ENCODE results near the gene TMEM218. TPM values are rescaled to one million over a fixed set of nuclear protein-coding genes. Genes with fewer than 3 reads are reported as not detected.
A peak's percentile ranks its signal among the peaks of the same experiment; 100 is the strongest.

Gene TMEM218
- total RNA-seq (26.3 TPM), polyA plus RNA-seq (ENCODE audit: insufficient read depth in 1 of 8, insufficient read length in 8 of 8, low replicate concordance in 1 of 8) (10 to 100 TPM; 22.3 to 27.1 (median 26.4) TPM)
- long read RNA-seq, donor 1, result 0 reads
- long read RNA-seq, donor 2, result 0 reads
- long read RNA-seq, donor 3, partial matches to known transcripts, result 0 of 1 reads
- long read RNA-seq, donor 3, other reads (novel, unspliced or antisense), result 0 of 1 reads
- long read RNA-seq, donor 4, partial matches to known transcripts, result 0 of 1 reads
- long read RNA-seq, donor 4, other reads (novel, unspliced or antisense), result 0 of 1 reads
- long read RNA-seq, donor 5, full-length matches to known transcripts, result 10 of 15 reads
- long read RNA-seq, donor 5, partial matches to known transcripts, result 0 of 15 reads
- long read RNA-seq, donor 5, other reads (novel, unspliced or antisense), result 5 of 15 reads
- long read RNA-seq, donor 6, full-length matches to known transcripts, result 3 of 3 reads
- long read RNA-seq, donor 6, partial matches to known transcripts, result 0 of 3 reads
- long read RNA-seq, donor 6, other reads (novel, unspliced or antisense), result 0 of 3 reads
- long read RNA-seq, donor 7, full-length matches to known transcripts, result 1 of 1 reads
- long read RNA-seq, donor 7, partial matches to known transcripts, result 0 of 1 reads
- long read RNA-seq, donor 7, other reads (novel, unspliced or antisense), result 0 of 1 reads
- long read RNA-seq, donor 8, result 0 reads
- long read RNA-seq, donor 9, partial matches to known transcripts, result 0 of 1 reads
- long read RNA-seq, donor 9, other reads (novel, unspliced or antisense), result 0 of 1 reads
- long read RNA-seq, donor 10, full-length matches to known transcripts, result 3 of 3 reads
- long read RNA-seq, donor 10, partial matches to known transcripts, result 0 of 3 reads
- long read RNA-seq, donor 10, other reads (novel, unspliced or antisense), result 0 of 3 reads
- long read RNA-seq, donor 11, partial matches to known transcripts, result 0 of 2 reads
- long read RNA-seq, donor 11, other reads (novel, unspliced or antisense), result 0 of 2 reads

DNA sequence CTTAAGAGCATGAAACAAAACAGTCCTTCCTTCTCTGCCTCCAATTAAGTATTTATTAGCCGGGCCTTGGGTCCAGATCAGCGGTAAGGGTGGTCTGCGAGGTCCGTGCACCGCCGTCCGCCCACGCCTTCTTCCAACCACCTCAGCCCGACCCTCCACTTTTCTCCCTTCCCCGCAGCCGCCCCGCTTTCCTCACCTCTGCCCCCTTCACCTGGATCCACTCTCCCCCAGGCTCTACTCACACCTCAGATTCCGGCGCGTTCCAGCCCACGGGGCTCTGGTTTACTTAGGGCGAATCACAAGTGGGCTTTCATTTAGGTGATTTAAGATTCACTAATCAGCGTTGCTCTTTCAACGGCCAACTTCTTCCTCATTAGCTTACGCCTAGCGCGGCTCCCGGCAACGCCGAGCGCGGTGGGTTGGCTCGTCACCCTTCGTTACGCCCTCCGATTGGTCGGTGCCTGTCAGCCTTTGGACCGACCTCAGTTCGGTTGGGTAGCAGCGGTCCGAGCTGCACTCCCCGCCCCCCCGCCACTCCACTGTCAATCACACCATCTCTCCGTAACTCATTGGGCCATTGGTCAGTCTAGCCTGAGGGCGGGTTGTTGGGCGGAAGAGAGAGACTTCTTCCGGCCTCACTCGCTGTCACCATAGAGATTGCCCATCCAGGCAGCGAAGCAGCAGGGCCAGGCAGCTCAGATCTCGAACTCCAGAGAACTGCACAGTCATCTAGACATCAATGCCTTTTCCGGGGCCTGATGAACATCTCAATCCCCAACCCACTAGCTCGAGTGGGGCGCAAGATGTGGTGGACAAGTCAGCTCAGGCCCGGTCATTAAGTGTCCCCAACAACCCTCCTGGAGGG, at the start of gene TMEM218:
TSS of gene TMEM218 (minus strand) at position 284 of the 865 bp plus-strand sequence. CDS start 9,385 bp downstream, outside the sequence.
- H3K36me3 ChIP-seq (ENCODE audit: control insufficient read depth, insufficient read depth, low read length), result no peaks in the 10 kb centered on the region
- peaks cover 12% of the 10 kb centered on the region for H3K4me1 ChIP-seq (ENCODE audit: control insufficient read depth, insufficient read depth, low read length)
- peak within 1 kb of the TSS; percentile 96 for H3K4me3 ChIP-seq (ENCODE audit: low read length)
- peak within 1 kb of the TSS; percentile 90 for H3K27ac ChIP-seq (ENCODE audit: low read length)
- 0% methylated on average over 24 of the region's 49 CpGs for WGBS (ENCODE audit: insufficient coverage)
- DNase-seq, result peak; percentile 99
- H3K27me3 ChIP-seq (ENCODE audit: control insufficient read depth, insufficient read depth, low read length), result peaks cover 11% of the 10 kb centered on the region
- H3K9me3 ChIP-seq (replicated peaks; ENCODE audit: control insufficient read depth, low read depth, low read length), result no peaks in the 10 kb centered on the region

DNA sequence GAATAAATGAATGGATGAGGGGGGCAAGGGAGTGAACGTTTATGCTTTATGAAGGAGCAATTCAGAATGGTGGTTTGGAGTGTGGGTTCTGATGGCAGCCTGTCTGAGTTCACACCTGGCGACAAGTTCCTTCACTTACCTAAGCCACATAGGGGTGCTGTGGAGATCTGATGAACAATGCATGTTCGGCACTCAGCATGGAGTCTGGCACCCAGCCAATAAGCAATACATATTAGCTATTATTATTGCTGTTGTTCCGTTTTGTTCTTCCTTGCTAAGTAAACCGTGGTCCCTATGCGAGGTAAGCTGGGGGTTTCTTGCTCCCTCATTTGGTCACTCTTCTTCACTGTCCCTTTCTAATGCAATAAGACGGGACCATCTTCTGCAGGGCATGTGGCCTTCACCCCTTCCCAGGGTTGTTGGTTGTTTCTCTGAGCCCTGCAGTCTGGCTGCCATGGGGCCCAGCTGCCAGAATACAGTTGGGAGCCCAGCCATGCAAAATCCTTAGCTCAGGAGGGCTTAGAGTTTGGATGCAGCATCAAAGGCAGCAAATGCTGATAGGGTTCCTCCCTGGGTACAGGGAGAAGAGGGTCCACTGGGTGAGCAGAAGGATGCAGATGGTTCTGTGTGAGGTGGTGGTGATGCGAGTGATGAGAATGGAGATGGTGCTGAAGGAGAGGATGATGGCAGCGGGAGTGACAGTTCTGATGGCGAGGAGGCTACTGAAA, 46.7 kb upstream of the TMEM218 start:
- 98% methylated on average over 5 of the region's 10 CpGs for WGBS (ENCODE audit: insufficient coverage)
- Histone ChIP-seq H3K36me3 (ENCODE audit: control insufficient read depth, insufficient read depth, low read length) (no peaks in the 10 kb centered on the region), H3K4me3 (ENCODE audit: low read length) (no peak overlapping the region), H3K4me1 (ENCODE audit: control insufficient read depth, insufficient read depth, low read length) (peaks cover 6% of the 10 kb centered on the region), H3K27ac (ENCODE audit: low read length) (no peak overlapping the region), H3K9me3 (replicated peaks; ENCODE audit: control insufficient read depth, low read depth, low read length) (no peaks in the 10 kb centered on the region), H3K27me3 (ENCODE audit: control insufficient read depth, insufficient read depth, low read length) (peaks cover 9% of the 10 kb centered on the region)
- no peak for DNase-seq

DNA sequence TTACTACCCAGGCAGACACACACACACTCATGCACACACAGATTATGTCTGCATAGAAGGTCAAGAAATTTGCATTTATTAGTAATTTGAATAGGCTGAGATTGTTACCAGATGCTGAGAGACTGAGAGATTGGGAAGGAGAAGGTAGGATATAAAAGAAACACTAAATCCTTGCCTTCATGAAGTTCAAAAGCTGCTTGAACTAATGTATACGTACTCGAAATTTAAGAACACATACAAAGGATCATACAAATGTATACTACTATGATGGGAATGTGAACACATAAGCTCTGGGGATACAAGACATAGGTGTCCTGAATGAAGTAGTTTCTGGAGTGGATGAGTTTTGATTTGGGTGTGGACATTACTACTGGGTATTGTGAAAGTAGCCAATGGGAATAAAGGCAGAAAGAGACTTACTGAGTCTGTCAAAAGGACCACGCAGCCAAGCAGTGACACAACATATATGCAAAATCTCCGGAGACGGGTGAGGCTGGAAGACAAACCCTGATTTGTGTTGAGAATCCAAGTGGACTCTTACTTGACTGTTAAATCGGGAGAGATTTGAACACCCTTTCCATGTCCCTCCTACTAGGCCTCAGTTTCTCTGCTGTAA, 45.8 kb upstream of the TMEM218 start:
- DNase-seq, result peak; percentile 30
- peaks cover 5% of the 10 kb centered on the region for H3K4me1 ChIP-seq (ENCODE audit: control insufficient read depth, insufficient read depth, low read length)
- H3K27ac ChIP-seq (ENCODE audit: low read length), result no peak overlapping the region
- H3K4me3 ChIP-seq (ENCODE audit: low read length), result no peak overlapping the region
- H3K9me3 ChIP-seq (replicated peaks; ENCODE audit: control insufficient read depth, low read depth, low read length), result no peaks in the 10 kb centered on the region
- H3K27me3 ChIP-seq (ENCODE audit: control insufficient read depth, insufficient read depth, low read length), result peaks cover 9% of the 10 kb centered on the region
- no CpG with 5 or more reads among the region's 6 CpGs for WGBS (ENCODE audit: insufficient coverage)
- no peaks in the 10 kb centered on the region for H3K36me3 ChIP-seq (ENCODE audit: control insufficient read depth, insufficient read depth, low read length)

DNA sequence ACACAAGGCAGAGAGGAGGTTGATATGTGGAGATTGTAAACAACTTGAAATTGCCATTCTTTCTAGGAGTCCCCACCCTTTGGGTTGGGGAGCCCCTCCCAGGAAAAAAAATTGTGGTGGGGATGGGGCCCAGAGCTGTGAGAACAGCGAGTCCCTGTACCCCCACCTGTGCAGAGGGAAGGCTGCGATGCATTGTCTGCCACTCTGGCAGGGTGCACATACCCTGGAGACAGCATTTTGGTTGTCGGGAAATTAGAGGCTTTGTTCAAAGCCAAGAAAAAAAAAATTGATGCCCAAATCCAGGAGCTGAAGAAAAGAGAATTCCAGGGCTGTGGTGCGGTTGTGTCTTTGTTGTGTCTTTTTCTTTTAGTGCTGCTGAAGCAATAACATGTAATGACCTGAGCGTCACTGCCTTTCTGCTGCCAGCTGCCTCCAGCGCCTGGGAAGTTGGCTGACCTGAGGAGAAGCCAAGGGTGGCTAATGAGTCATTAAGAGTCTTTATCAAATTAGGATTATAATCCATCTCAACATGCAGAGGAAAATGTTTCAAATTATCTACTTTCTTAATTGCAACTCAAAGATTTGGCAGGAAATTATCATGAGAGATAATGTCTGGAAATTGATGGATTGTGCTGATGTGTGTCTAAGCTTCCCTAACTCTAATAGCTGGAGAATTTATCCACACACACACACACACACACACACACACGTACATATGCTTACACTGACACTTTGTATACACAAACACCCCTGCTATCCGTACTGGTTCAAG, 45.1 kb upstream of the TMEM218 start:
- H3K27me3 ChIP-seq (ENCODE audit: control insufficient read depth, insufficient read depth, low read length), result peaks cover 9% of the 10 kb centered on the region
- no peaks in the 10 kb centered on the region for H3K9me3 ChIP-seq (replicated peaks; ENCODE audit: control insufficient read depth, low read depth, low read length)
- no peak for DNase-seq
- H3K27ac ChIP-seq (ENCODE audit: low read length), result no peak overlapping the region
- WGBS (ENCODE audit: insufficient coverage), result 65% methylated on average over 3 of the region's 8 CpGs
- peaks cover 5% of the 10 kb centered on the region for H3K4me1 ChIP-seq (ENCODE audit: control insufficient read depth, insufficient read depth, low read length)
- no peak overlapping the region for H3K4me3 ChIP-seq (ENCODE audit: low read length)
- H3K36me3 ChIP-seq (ENCODE audit: control insufficient read depth, insufficient read depth, low read length), result no peaks in the 10 kb centered on the region

DNA sequence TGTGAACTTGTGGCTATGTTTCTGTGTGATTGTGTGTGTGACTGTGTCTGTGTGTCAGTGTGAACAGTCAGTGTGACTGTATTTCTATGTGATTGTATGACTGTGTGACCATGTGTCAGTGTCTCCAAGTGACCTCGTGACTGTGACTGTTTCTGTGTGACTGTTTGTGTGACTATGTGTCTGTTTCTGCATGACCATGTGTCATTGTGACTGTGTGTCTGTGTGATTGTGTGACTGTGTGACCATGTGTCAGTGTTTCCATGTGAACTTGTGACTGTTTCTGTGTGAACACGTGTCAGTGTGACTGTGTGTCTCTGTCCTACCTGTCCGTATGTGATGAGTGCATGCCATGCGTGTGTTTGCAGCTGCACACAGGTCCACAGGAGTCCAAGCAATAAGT, 44.3 kb upstream of the TMEM218 start:
- H3K4me1 ChIP-seq (ENCODE audit: control insufficient read depth, insufficient read depth, low read length), result peaks cover 5% of the 10 kb centered on the region
- H3K9me3 ChIP-seq (replicated peaks; ENCODE audit: control insufficient read depth, low read depth, low read length), result no peaks in the 10 kb centered on the region
- H3K36me3 ChIP-seq (ENCODE audit: control insufficient read depth, insufficient read depth, low read length), result no peaks in the 10 kb centered on the region
- WGBS (ENCODE audit: insufficient coverage), result 90% methylated on average over 4 of the region's 4 CpGs
- H3K27ac ChIP-seq (ENCODE audit: low read length), result no peak overlapping the region
- DNase-seq, result no peak
- no peak overlapping the region for H3K4me3 ChIP-seq (ENCODE audit: low read length)
- H3K27me3 ChIP-seq (ENCODE audit: control insufficient read depth, insufficient read depth, low read length), result peaks cover 9% of the 10 kb centered on the region

DNA sequence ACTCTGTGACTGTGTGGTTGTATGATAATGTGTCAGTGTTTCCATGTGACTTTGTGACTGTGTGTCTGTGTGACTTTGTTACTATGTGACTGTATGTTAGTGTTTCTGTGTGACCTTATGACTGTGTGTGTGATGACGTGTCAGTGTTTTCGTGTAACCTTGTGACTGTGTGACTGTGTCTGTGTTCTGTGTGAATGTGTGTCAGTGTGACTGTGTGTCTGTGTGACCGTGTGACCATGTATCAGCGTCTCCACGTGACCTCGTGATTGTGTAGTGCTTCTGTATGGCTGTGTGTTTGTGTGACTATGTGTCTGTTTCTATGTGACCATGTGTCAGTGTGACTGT, 43.6 kb upstream of the TMEM218 start:
- Histone ChIP-seq H3K27ac (ENCODE audit: low read length) (no peak overlapping the region), H3K4me3 (ENCODE audit: low read length) (no peak overlapping the region), H3K27me3 (ENCODE audit: control insufficient read depth, insufficient read depth, low read length) (peaks cover 7% of the 10 kb centered on the region), H3K9me3 (replicated peaks; ENCODE audit: control insufficient read depth, low read depth, low read length) (no peaks in the 10 kb centered on the region), H3K4me1 (ENCODE audit: control insufficient read depth, insufficient read depth, low read length) (peaks cover 5% of the 10 kb centered on the region), H3K36me3 (ENCODE audit: control insufficient read depth, insufficient read depth, low read length) (no peaks in the 10 kb centered on the region)
- 88% methylated on average over 6 of the region's 6 CpGs for WGBS (ENCODE audit: insufficient coverage)
- no peak for DNase-seq

DNA sequence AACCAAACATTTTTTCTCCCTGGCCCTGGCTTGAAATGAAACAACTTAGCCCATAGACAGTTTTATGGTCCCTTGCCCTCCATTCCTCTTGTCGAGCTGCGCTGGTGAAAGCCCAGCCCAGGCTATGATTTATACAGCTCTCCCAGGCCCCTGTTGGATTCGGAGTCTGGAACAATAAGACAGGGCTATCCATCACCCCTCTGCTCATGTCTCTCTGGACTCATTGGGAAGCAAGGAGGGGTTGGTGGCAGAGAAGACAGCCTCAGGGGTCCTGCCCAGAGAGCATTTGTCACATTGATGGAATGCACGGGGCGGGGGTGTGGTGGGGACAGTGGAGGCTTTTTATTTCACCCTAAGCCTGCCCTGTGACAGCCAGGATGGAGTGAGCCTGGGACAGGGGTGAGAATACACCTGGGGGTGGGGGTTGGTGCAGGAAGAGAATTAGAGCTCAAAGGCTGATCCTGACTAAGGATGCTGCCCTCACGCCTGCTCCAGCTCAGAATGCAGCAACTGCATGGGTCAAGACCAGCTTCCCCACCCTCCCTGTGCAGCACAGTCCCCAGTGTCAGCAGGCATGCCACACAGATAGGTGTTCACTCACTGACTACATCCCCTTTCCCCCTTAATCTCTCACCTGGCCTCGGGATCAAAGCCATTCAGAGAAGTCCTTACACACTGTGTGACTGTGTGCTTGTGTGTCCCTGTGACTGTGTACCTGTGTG, 43.1 kb upstream of the TMEM218 start:
- DNase-seq, result no peak
- WGBS (ENCODE audit: insufficient coverage), result 21% methylated on average over 3 of the region's 7 CpGs
- peaks cover 5% of the 10 kb centered on the region for H3K4me1 ChIP-seq (ENCODE audit: control insufficient read depth, insufficient read depth, low read length)
- H3K27ac ChIP-seq (ENCODE audit: low read length), result no peak overlapping the region
- no peak overlapping the region for H3K4me3 ChIP-seq (ENCODE audit: low read length)
- H3K27me3 ChIP-seq (ENCODE audit: control insufficient read depth, insufficient read depth, low read length), result peaks cover 5% of the 10 kb centered on the region
- H3K36me3 ChIP-seq (ENCODE audit: control insufficient read depth, insufficient read depth, low read length), result no peaks in the 10 kb centered on the region
- H3K9me3 ChIP-seq (replicated peaks; ENCODE audit: control insufficient read depth, low read depth, low read length), result no peaks in the 10 kb centered on the region

DNA sequence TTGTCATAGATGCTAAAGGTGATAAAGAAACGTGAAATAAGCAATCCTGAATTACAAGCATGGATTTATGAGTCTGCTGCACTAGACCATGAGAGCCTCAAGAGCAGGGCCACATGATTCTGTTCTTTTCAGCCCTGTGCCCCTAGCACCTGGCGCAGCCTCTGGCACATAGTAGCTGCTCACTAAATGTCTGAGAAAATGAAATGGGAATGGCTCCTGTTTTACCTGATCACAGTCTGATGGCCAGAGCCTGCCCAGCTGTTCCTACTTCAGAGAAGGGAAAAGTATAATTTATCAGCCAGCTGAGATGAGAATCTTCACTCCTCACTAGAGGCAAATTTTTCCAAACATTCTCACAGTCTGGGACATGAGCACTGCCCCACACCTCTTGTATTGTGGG, 42.4 kb upstream of the TMEM218 start:
- Histone ChIP-seq H3K4me1 (ENCODE audit: control insufficient read depth, insufficient read depth, low read length) (peaks cover 7% of the 10 kb centered on the region), H3K27me3 (ENCODE audit: control insufficient read depth, insufficient read depth, low read length) (peaks cover 5% of the 10 kb centered on the region), H3K9me3 (replicated peaks; ENCODE audit: control insufficient read depth, low read depth, low read length) (no peaks in the 10 kb centered on the region), H3K27ac (ENCODE audit: low read length) (no peak overlapping the region), H3K4me3 (ENCODE audit: low read length) (no peak overlapping the region), H3K36me3 (ENCODE audit: control insufficient read depth, insufficient read depth, low read length) (no peaks in the 10 kb centered on the region)
- 40% methylated on average over 1 of the region's 2 CpGs for whole genome bisulfite sequencing (ENCODE audit: insufficient coverage)
- DNase-seq, result no peak
